Measurements from ENCODE around the gene ZCCHC7.

Gene ZCCHC7

GRCh38 chr9:37335238-37335637 is 214.9 kb downstream of the ZCCHC7 start:
- in situ Hi-C loops (cut with HindIII; ENCODE audit: low pct_ligation_motif_present, low sequenced_read_pairs), result no loop called here
- Histone ChIP-seq H3K27me3 (replicated peaks) (no peaks in the 10 kb centered on the region), H3K36me3 (replicated peaks) (no peaks in the 10 kb centered on the region), H3K4me3 (ENCODE audit: low read depth, low read length) (no peak overlapping the region), H3K27ac (no peak overlapping the region)
- TF ChIP-seq CTCF (IDR thresholded peaks at IDR 0.05; ENCODE audit: low read depth, low read length, missing control alignments), result no peak
- DNase-seq, result no peak

DNA sequence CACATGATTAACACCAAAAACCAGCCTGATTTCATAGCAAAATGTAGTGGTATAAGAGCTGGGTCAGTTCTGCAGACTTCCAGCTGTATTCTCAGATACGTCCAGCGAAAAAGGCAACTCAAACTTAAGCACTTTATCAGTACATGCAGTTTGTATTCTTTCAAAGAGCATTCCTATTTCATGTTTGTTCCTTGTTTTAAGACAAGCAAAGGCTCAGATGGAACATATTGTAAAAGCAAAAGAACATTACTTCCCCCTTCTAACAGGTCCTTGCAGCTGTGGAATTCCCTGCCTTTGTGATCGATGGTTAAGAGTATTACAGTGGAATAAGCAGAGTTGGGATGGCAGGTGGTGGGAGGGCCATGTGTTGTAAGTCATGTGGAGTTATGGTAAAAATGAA is 215.8 kb downstream of the ZCCHC7 start:
- no peak for TF ChIP-seq CTCF (IDR thresholded peaks at IDR 0.05; ENCODE audit: low read depth, low read length, missing control alignments)

GRCh38 chr9:37337301-37337890 is 217.0 kb downstream of the ZCCHC7 start:
- DNase-seq, result no peak
- no peak for TF ChIP-seq CTCF (IDR thresholded peaks at IDR 0.05; ENCODE audit: low read depth, low read length, missing control alignments)
- H3K36me3 ChIP-seq (replicated peaks), result no peaks in the 10 kb centered on the region
- in situ Hi-C loops (cut with HindIII; ENCODE audit: low pct_ligation_motif_present, low sequenced_read_pairs), result no loop called here
- no peak overlapping the region for H3K27ac ChIP-seq
- no peak overlapping the region for H3K4me3 ChIP-seq (ENCODE audit: low read depth, low read length)
- H3K27me3 ChIP-seq (replicated peaks), result no peaks in the 10 kb centered on the region

More for the DNA sequence above, 215.8 kb downstream of the ZCCHC7 start:
- in situ Hi-C loops (cut with HindIII; ENCODE audit: low pct_ligation_motif_present, low sequenced_read_pairs), result no loop called here
- Histone ChIP-seq H3K27me3 (replicated peaks) (no peaks in the 10 kb centered on the region), H3K27ac (no peak overlapping the region), H3K36me3 (replicated peaks) (no peaks in the 10 kb centered on the region), H3K4me3 (ENCODE audit: low read depth, low read length) (no peak overlapping the region)
- no peak for DNase-seq

GRCh38 chr9:37338218-37338617 is 217.8 kb downstream of the ZCCHC7 start:
- no peaks in the 10 kb centered on the region for H3K36me3 ChIP-seq (replicated peaks)
- H3K4me3 ChIP-seq (ENCODE audit: low read depth, low read length), result no peak overlapping the region
- H3K27me3 ChIP-seq (replicated peaks), result no peaks in the 10 kb centered on the region
- no peak overlapping the region for H3K27ac ChIP-seq
- no peak for DNase-seq
- in situ Hi-C loops (cut with HindIII; ENCODE audit: low pct_ligation_motif_present, low sequenced_read_pairs), result no loop called here
- no peak for TF ChIP-seq CTCF (IDR thresholded peaks at IDR 0.05; ENCODE audit: low read depth, low read length, missing control alignments)

- H3K27me3 ChIP-seq (replicated peaks), result no peaks in the 10 kb centered on the region
- in situ Hi-C loops (cut with HindIII; ENCODE audit: low pct_ligation_motif_present, low sequenced_read_pairs), result no loop called here
- H3K27ac ChIP-seq, result no peak overlapping the region
- no peaks in the 10 kb centered on the region for H3K36me3 ChIP-seq (replicated peaks)
- no peak for DNase-seq
- H3K4me3 ChIP-seq (ENCODE audit: low read depth, low read length), result no peak overlapping the region
- no peak for TF ChIP-seq CTCF (IDR thresholded peaks at IDR 0.05; ENCODE audit: low read depth, low read length, missing control alignments)
These were observed 219.5 kb downstream of the ZCCHC7 start for GRCh38 chr9:37339923-37340322.

DNA sequence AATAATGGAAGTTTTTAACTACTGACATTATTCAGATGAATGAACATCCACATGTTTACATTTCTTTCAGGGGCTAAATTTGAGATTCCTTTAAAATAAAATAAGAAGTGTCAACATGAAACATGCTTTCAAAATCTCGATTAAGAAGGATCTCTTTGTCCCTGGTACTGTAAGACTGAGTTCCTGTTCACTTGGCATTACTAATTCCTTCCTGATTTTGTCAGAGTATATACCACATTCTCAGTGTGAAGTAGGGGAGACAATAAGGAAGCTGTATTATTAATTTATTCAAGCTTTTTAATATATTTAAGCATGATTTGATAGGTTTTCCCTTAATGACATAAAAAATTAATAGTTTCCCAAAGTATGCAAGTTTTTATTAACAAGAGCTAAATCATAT is 220.6 kb downstream of the ZCCHC7 start:
- in situ Hi-C loops (cut with HindIII; ENCODE audit: low pct_ligation_motif_present, low sequenced_read_pairs), result no loop called here
- H3K27me3 ChIP-seq (replicated peaks), result no peaks in the 10 kb centered on the region
- H3K36me3 ChIP-seq (replicated peaks), result no peaks in the 10 kb centered on the region
- no peak for TF ChIP-seq CTCF (IDR thresholded peaks at IDR 0.05; ENCODE audit: low read depth, low read length, missing control alignments)
- no peak overlapping the region for H3K4me3 ChIP-seq (ENCODE audit: low read depth, low read length)
- H3K27ac ChIP-seq, result no peak overlapping the region
- no peak for DNase-seq

Measured in brain microvascular endothelial cell (primary cell).